Lower leg skin (tissue), 3 donors: ENCODE measurements around the gene ST3GAL3.

Experiments
- POLR2A ChIP-seq, 2 donors: fragments of 450-650 bp; IDR thresholded peaks; one replicate each; pipeline ENCODE4 v1.6.1; 2016 to 2017; ENCODE audit warnings: antibody characterized with exemption in 2 of 2, mild to moderate bottlenecking in 1 of 2, moderate library complexity in 1 of 2
- TF ChIP-seq, protein P1 (sequence below), 3 donors: fragments of 450-650 bp; IDR thresholded peaks; one replicate each; pipeline ENCODE4 v1.5.1; 2016; ENCODE audit warnings: antibody characterized with exemption in 3 of 3, mild to moderate bottlenecking in 3 of 3, moderate library complexity in 2 of 3

DNA sequence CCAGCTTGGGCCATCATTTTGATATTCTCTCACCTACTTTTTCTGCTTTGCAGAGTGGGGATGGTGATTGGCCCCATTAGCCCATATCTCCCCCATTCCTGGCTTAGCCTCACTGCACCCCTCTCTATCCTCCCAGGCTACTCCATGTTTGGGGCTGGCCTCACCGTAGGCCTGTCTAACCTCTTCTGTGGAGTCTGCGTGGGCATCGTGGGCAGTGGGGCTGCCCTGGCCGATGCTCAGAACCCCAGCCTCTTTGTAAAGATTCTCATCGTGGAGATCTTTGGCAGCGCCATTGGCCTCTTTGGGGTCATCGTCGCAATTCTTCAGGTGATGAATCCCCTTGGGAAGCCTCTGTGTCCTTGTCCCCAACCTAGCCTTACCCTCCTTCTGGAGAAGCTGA is 269.6 kb downstream of the ST3GAL3 start:
- TF ChIP-seq POLR2A (IDR thresholded peaks at IDR 0.05), result no peak
- TF ChIP-seq, protein P1, sequence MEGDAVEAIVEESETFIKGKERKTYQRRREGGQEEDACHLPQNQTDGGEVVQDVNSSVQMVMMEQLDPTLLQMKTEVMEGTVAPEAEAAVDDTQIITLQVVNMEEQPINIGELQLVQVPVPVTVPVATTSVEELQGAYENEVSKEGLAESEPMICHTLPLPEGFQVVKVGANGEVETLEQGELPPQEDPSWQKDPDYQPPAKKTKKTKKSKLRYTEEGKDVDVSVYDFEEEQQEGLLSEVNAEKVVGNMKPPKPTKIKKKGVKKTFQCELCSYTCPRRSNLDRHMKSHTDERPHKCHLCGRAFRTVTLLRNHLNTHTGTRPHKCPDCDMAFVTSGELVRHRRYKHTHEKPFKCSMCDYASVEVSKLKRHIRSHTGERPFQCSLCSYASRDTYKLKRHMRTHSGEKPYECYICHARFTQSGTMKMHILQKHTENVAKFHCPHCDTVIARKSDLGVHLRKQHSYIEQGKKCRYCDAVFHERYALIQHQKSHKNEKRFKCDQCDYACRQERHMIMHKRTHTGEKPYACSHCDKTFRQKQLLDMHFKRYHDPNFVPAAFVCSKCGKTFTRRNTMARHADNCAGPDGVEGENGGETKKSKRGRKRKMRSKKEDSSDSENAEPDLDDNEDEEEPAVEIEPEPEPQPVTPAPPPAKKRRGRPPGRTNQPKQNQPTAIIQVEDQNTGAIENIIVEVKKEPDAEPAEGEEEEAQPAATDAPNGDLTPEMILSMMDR (IDR thresholded peaks at IDR 0.05), result no peak
